ENCODE results near the gene RNF220. TPM values are rescaled to one million over a fixed set of nuclear protein-coding genes. Genes with fewer than 3 reads are reported as not detected.

Gene RNF220
- total and polyA plus RNA-seq, 2 of the 13 experiments (the other 11 are each of a cell fraction or from before 2014, with no cell fraction given): 48.2 to 72.1 TPM

GRCh38 chr1:44571712-44572571 is 166.9 kb downstream of the RNF220 start (continued):
- TF ChIP-seq ARID4A (CRISPR knock-in tag; IDR thresholded peaks at IDR 0.05; ENCODE audit: borderline replicate concordance): no peak
- TF ChIP-seq, protein P1, sequence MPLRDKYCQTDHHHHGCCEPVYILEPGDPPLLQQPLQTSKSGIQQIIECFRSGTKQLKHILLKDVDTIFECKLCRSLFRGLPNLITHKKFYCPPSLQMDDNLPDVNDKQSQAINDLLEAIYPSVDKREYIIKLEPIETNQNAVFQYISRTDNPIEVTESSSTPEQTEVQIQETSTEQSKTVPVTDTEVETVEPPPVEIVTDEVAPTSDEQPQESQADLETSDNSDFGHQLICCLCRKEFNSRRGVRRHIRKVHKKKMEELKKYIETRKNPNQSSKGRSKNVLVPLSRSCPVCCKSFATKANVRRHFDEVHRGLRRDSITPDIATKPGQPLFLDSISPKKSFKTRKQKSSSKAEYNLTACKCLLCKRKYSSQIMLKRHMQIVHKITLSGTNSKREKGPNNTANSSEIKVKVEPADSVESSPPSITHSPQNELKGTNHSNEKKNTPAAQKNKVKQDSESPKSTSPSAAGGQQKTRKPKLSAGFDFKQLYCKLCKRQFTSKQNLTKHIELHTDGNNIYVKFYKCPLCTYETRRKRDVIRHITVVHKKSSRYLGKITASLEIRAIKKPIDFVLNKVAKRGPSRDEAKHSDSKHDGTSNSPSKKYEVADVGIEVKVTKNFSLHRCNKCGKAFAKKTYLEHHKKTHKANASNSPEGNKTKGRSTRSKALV (CRISPR knock-in tag; IDR thresholded peaks at IDR 0.05): no peak

DNA sequence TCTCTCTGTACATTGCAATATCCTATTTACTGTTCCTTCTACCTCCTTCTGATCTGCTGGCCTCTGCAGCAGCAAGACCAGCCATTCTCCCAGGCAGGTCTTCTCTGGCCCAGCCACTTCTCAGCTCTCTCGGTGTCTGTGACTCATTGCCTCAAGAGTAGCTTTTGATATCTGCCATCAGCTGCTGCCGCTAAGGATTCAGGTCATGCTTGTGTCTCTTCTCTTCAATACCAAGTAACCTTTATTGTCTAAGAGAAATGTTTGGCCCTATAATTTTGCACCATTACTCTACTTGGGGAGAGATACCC is 167.5 kb downstream of the RNF220 start:
- Histone ChIP-seq H3K9me3 (ENCODE audit: low read length) (no peaks in the 10 kb centered on the region), H3K4me1 (ENCODE audit: insufficient read depth, low read length) (peaks cover 10% of the 10 kb centered on the region), H3K4me3 (replicated peaks in 1 of 3; ENCODE audit: insufficient read depth in 1 of 3, low read depth in 2 of 3, low read length in 3 of 3) (no peak overlapping the region), H3K27me3 (ENCODE audit: control insufficient read depth in 1 of 2, insufficient read depth in 2 of 2, low read length in 2 of 2) (peaks cover 0 to 6% of the 10 kb centered on the region in 2 experiments; a peak in 1 of 5 replicates), H3K27ac (ENCODE audit: extremely low read length, insufficient read depth, low read length) (no peak overlapping the region), H3K9ac (ENCODE audit: insufficient read depth, low read depth, low read length) (no peak overlapping the region), H3K79me2 (ENCODE audit: insufficient read depth, low read length) (no peaks in the 10 kb centered on the region), H3K4me2 (ENCODE audit: low read depth, low read length) (no peak overlapping the region), H3K36me3 (replicated peaks in 1 of 2; ENCODE audit: control insufficient read depth in 1 of 2, insufficient read depth in 2 of 2, low read length in 2 of 2) (peaks cover 0 to 1% of the 10 kb centered on the region in 2 experiments; a peak in 1 of 5 replicates), H4K20me1 (ENCODE audit: insufficient read depth, low read length) (no peaks in the 10 kb centered on the region), H2AFZ (ENCODE audit: low read length) (no peak overlapping the region)
- in situ Hi-C loops (cut with HindIII; ENCODE audit: extremely low pct_ligation_motif_present, low pct_unique_long_range_greater_than_20kb): no loop called here
- POLR2A ChIA-PET: no interaction called here
- FAIRE-seq: no peak
- no peak for ATAC-seq
- intact Hi-C loops (cut with micrococcal nuclease; ENCODE audit: unreplicated experiment): no loop called here
- CTCF ChIA-PET (ENCODE audit: low intra/inter-chr PET ratio, low total read pairs): interaction anchor here (2.1 kb wide), 1 partner anchor 23 kb away, joined by 8 read pairs; no protein-coding TSS in a partner anchor
- DNase-seq (ENCODE audit: low spot score): no peak
- BruUV-seq (replicated peaks): no TSS peak
- 68% methylated on average over 2 of the region's 2 CpGs for WGBS (ENCODE audit: low lambda C conversion rate)
- no peak for TF ChIP-seq PAF1 (CRISPR knock-in tag; IDR thresholded peaks at IDR 0.05)
- TF ChIP-seq, protein P2, sequence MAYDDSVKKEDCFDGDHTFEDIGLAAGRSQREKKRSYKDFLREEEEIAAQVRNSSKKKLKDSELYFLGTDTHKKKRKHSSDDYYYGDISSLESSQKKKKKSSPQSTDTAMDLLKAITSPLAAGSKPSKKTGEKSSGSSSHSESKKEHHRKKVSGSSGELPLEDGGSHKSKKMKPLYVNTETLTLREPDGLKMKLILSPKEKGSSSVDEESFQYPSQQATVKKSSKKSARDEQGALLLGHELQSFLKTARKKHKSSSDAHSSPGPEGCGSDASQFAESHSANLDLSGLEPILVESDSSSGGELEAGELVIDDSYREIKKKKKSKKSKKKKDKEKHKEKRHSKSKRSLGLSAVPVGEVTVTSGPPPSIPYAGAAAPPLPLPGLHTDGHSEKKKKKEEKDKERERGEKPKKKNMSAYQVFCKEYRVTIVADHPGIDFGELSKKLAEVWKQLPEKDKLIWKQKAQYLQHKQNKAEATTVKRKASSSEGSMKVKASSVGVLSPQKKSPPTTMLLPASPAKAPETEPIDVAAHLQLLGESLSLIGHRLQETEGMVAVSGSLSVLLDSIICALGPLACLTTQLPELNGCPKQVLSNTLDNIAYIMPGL (CRISPR knock-in tag; IDR thresholded peaks at IDR 0.05; ENCODE audit: borderline replicate concordance in 1 of 2, low read depth in 1 of 2): no peak
- no peak for TF ChIP-seq MTA1 (CRISPR knock-in tag; IDR thresholded peaks at IDR 0.05; ENCODE audit: borderline replicate concordance)
- no peak for TF ChIP-seq FOXO4 (CRISPR knock-in tag; conservative IDR thresholded peaks at IDR 0.05)
- no peak for TF ChIP-seq ZNF331 (CRISPR knock-in tag; IDR thresholded peaks at IDR 0.05)
- TF ChIP-seq BRCA1 (CRISPR knock-in tag; IDR thresholded peaks at IDR 0.05): no peak
- TF ChIP-seq GABPA (IDR thresholded peaks at IDR 0.05; ENCODE audit: low read depth, low read length): no peak
- TF ChIP-seq GABPA (CRISPR knock-in tag; IDR thresholded peaks at IDR 0.05; ENCODE audit: low read depth): no peak
- TF ChIP-seq ZBTB42 (CRISPR knock-in tag; IDR thresholded peaks at IDR 0.05): no peak
- TF ChIP-seq ZSCAN29 (CRISPR knock-in tag; conservative IDR thresholded peaks at IDR 0.05): no peak
